ENCODE data around the gene TEX2.

Gene TEX2

GRCh38 chr17:64155129-64155528 lies 107.9 kb downstream of the TEX2 start:
- DNase-seq (ENCODE audit: low read depth), result no peak
- no peak overlapping the region for H3K4me3 ChIP-seq (ENCODE audit: low read depth, low read length)
- TF ChIP-seq CTCF (IDR thresholded peaks at IDR 0.05; ENCODE audit: control insufficient read depth, extremely low read depth, insufficient read depth), result no peak

- no peak for TF ChIP-seq CTCF (IDR thresholded peaks at IDR 0.05; ENCODE audit: control insufficient read depth, extremely low read depth, insufficient read depth)
- DNase-seq (ENCODE audit: low read depth), result no peak
Measured at GRCh38 chr17:64154717-64155116, 108.3 kb downstream of the TEX2 start.

GRCh38 chr17:64154313-64154695 lies 108.8 kb downstream of the TEX2 start:
- no peak for TF ChIP-seq CTCF (IDR thresholded peaks at IDR 0.05; ENCODE audit: control insufficient read depth, extremely low read depth, insufficient read depth)
- H3K4me3 ChIP-seq (ENCODE audit: low read depth, low read length), result no peak overlapping the region
- DNase-seq (ENCODE audit: low read depth), result no peak

More at GRCh38 chr17:64154717-64155116, 108.3 kb downstream of the TEX2 start:
- H3K4me3 ChIP-seq (ENCODE audit: low read depth, low read length), result no peak overlapping the region

GRCh38 chr17:64153565-64154312 lies 109.3 kb downstream of the TEX2 start:
- no peak for DNase-seq (ENCODE audit: low read depth)
- TF ChIP-seq CTCF (IDR thresholded peaks at IDR 0.05; ENCODE audit: control insufficient read depth, extremely low read depth, insufficient read depth), result no peak
- H3K4me3 ChIP-seq (ENCODE audit: low read depth, low read length), result no peak overlapping the region

GRCh38 chr17:64152428-64153125 lies 110.5 kb downstream of the TEX2 start:
- H3K4me3 ChIP-seq (ENCODE audit: low read depth, low read length), result no peak overlapping the region
- TF ChIP-seq CTCF (IDR thresholded peaks at IDR 0.05; ENCODE audit: control insufficient read depth, extremely low read depth, insufficient read depth), result no peak
- no peak for DNase-seq (ENCODE audit: low read depth)

GRCh38 chr17:64151016-64151368 lies 112.1 kb downstream of the TEX2 start:
- TF ChIP-seq CTCF (IDR thresholded peaks at IDR 0.05; ENCODE audit: control insufficient read depth, extremely low read depth, insufficient read depth), result no peak
- DNase-seq (ENCODE audit: low read depth), result no peak
- H3K4me3 ChIP-seq (ENCODE audit: low read depth, low read length), result no peak overlapping the region

Measured in LNCaP clone FGC (cell line).